ENCODE results near the gene SEMA4A. TPM values are rescaled to one million over a fixed set of nuclear protein-coding genes. Genes with fewer than 3 reads are reported as not detected.
"Not testable (repeated sequence)": the region's sequence is repeated elsewhere in the genome, so short reads cannot be mapped to it uniquely, and the experiment has no call there.

Gene SEMA4A
- total and polyA plus RNA-seq, 3 donors from 2014 or later = 4.8 to 8.0 (median 7.7) TPM

GRCh38 chr1:156176610-156177210, 23.3 kb downstream of the SEMA4A start:
- H3K27ac ChIP-seq = no peak overlapping the region
- no peaks in the 10 kb centered on the region for H3K27me3 ChIP-seq
- H3K9me3 ChIP-seq = no peaks in the 10 kb centered on the region
- no peaks in the 10 kb centered on the region for H3K4me1 ChIP-seq
- H3K36me3 ChIP-seq (ENCODE audit: low read depth, missing control alignments) = no peaks in the 10 kb centered on the region
- H3K4me3 ChIP-seq = no peak overlapping the region
- no peak for DNase-seq
- intact Hi-C loops (cut with DNase I; ENCODE audit: low total_unique reads) = no loop called here
- 93 to 95% methylated on average over 8 to 12 of the region's 12 CpGs for whole genome bisulfite sequencing, 2 donors
- TF ChIP-seq, protein P1, sequence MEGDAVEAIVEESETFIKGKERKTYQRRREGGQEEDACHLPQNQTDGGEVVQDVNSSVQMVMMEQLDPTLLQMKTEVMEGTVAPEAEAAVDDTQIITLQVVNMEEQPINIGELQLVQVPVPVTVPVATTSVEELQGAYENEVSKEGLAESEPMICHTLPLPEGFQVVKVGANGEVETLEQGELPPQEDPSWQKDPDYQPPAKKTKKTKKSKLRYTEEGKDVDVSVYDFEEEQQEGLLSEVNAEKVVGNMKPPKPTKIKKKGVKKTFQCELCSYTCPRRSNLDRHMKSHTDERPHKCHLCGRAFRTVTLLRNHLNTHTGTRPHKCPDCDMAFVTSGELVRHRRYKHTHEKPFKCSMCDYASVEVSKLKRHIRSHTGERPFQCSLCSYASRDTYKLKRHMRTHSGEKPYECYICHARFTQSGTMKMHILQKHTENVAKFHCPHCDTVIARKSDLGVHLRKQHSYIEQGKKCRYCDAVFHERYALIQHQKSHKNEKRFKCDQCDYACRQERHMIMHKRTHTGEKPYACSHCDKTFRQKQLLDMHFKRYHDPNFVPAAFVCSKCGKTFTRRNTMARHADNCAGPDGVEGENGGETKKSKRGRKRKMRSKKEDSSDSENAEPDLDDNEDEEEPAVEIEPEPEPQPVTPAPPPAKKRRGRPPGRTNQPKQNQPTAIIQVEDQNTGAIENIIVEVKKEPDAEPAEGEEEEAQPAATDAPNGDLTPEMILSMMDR (IDR thresholded peaks at IDR 0.05) = no peak
- TF ChIP-seq POLR2A (IDR thresholded peaks at IDR 0.05) = no peak

- no peak overlapping the region for H3K27ac ChIP-seq
- H3K36me3 ChIP-seq (ENCODE audit: low read depth, missing control alignments) = no peaks in the 10 kb centered on the region
- intact Hi-C loops (cut with DNase I; ENCODE audit: low total_unique reads) = no loop called here
- DNase-seq = no peak
- no peaks in the 10 kb centered on the region for H3K9me3 ChIP-seq
- no peak overlapping the region for H3K4me3 ChIP-seq
- TF ChIP-seq POLR2A (IDR thresholded peaks at IDR 0.05) = no peak
- TF ChIP-seq, protein P1 (IDR thresholded peaks at IDR 0.05) = no peak
- H3K4me1 ChIP-seq = no peaks in the 10 kb centered on the region
- no peaks in the 10 kb centered on the region for H3K27me3 ChIP-seq
- 85 to 92% methylated on average over 7 of the region's 7 CpGs for WGBS, 2 donors
Measured at GRCh38 chr1:156177919-156178654, 24.7 kb downstream of the SEMA4A start.

DNA sequence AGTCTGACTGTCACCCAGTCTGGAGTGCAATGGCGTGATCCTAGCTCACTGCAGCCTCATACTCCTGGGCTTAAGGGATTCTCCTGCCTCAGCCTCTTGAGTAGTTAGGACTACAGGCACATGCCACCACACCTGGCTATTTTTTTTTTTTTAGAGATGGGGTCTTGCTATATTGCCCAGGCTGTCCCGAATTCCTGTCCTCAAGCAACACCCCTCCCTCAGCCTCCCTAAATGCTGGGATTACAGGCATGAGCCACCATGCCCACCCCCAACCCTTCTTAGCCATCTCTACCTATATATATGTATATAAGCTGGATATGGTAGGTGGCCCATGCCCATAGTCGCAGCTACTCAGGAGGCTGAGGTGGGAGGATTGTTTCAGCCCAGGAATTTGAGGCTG, 27.1 kb downstream of the SEMA4A start:
- Histone ChIP-seq H3K27ac (no peak overlapping the region), H3K36me3 (ENCODE audit: low read depth, missing control alignments) (no peaks in the 10 kb centered on the region), H3K4me3 (no peak overlapping the region), H3K4me1 (no peaks in the 10 kb centered on the region), H3K27me3 (no peaks in the 10 kb centered on the region), H3K9me3 (no peaks in the 10 kb centered on the region)
- TF ChIP-seq, protein P1 (IDR thresholded peaks at IDR 0.05) = no peak
- no peak for TF ChIP-seq POLR2A (IDR thresholded peaks at IDR 0.05)
- DNase-seq = no peak
- intact Hi-C loops (cut with DNase I; ENCODE audit: low total_unique reads) = no loop called here
- WGBS, 2 donors = 95 to 100% methylated on average over 3 of the region's 3 CpGs

DNA sequence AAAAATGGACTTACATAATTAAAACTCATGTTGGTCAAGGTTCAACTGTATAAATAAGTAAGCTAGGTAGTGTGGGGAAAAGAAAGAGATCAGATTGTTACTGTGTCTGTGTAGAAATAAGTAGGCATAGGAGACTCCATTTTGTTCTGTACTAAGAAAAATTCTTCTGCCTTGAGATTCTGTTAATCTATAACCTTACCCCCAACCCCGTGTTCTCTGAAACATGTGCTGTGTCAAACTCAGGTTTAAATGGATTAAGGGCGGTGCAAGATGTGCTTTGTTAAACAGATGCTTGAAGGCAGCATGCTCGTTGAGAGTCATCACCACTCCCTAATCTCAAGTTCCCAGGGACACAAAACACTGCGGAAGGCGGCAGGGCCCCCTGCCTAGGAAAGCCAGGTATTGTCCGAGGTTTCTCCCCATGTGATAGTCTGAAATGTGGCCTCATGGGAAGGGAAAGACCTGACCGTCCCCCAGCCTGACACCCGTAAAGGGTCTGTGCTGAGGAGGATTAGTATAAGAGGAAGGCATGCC, 28.1 kb downstream of the SEMA4A start:
- DNase-seq; H3K9me3 ChIP-seq; H3K27me3 ChIP-seq; H3K27ac ChIP-seq; H3K36me3 ChIP-seq (ENCODE audit: low read depth, missing control alignments); H3K4me3 ChIP-seq; intact Hi-C loops (cut with DNase I; ENCODE audit: low total_unique reads); H3K4me1 ChIP-seq: not testable (repeated sequence)
- WGBS, 2 donors = 35 to 48% methylated on average over 8 of the region's 8 CpGs

DNA sequence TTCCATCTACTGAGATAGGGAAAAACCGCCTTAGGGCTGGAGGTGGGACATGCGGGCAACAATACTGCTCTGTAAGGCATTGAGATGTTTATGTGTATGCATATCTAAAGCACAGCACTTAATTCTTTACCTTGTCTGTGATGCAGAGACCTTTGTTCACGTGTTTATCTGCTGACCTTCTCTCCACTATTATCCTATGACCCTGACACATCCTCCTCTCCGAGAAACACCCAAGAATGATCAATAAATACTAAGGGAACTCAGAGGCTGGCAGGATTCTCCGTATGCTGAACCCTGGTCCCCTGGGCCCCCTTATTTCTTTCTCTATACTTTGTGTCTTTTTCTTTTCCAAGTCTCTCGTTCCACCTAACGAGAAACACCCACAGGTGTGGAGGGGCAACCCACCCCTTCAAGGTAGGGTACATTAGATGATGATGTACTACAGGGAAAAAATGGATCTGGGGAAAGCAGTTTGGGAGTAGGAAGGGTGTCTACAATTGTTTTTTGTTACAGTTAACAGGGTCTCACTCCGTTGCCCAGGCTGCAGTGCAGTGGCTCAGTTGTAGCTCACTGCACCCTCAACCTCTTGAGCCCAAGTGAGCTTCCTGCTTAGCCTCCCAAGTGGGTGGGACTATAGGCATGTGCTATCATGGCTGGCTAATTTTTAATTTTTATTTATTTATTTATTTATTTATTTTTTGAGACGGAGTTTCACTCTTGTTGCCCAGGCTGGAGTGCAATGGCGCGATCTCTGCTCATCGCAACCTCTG, 28.8 kb downstream of the SEMA4A start:
- H3K4me1 ChIP-seq; H3K4me3 ChIP-seq; DNase-seq; H3K27ac ChIP-seq; H3K9me3 ChIP-seq; H3K27me3 ChIP-seq; intact Hi-C loops (cut with DNase I; ENCODE audit: low total_unique reads); H3K36me3 ChIP-seq (ENCODE audit: low read depth, missing control alignments): not testable (repeated sequence)
- WGBS, 2 donors = 76 to 79% methylated on average over 12 of the region's 12 CpGs

DNA sequence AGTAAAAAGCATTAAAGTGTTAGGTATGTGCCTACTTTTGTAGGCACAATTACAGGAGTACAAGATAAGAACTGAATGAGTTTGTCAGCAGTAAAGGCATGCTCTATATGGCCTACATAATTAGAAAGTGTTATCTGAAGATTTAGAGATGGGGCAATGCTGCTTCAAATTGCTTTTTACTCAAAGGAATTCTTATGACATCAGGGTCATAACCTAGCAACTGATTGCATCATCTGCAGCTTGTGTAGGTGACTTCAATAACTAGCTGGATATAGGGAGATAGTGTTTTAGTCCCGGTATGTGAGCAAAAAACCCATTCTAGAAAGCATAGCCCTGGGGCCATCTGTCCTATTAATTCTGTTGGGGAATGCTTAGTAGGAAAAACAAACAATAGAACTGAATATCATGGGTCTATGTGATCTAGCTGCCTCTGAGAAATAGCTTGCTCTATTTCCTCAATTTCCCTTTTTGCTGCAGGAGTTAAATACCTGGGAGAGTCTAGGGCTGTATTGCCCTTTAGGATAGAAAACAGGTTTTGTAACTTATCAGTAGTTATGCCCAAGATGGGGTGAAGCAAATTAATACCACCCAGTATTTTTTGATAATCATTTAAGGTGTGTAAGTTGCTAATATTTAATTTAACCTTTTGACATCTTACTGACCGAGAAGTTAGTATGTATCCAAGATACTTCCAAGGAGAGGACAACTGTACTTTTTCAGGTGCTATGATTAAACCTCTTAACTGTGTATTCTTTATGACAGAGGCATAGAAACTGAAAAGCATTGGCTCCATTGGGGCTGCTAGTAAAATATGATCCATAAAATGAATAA, 33.2 kb downstream of the SEMA4A start:
- H3K4me3 ChIP-seq; H3K27me3 ChIP-seq; H3K4me1 ChIP-seq; H3K9me3 ChIP-seq; DNase-seq; intact Hi-C loops (cut with DNase I; ENCODE audit: low total_unique reads); H3K36me3 ChIP-seq (ENCODE audit: low read depth, missing control alignments); H3K27ac ChIP-seq: not testable (repeated sequence)
- WGBS, 2 donors = 84 to 87% methylated on average over 2 of the region's 2 CpGs

GRCh38 chr1:156190265-156190664, 36.9 kb downstream of the SEMA4A start:
- H3K4me1 ChIP-seq; H3K9me3 ChIP-seq; intact Hi-C loops (cut with DNase I; ENCODE audit: low total_unique reads); DNase-seq; H3K36me3 ChIP-seq (ENCODE audit: low read depth, missing control alignments); H3K4me3 ChIP-seq; H3K27ac ChIP-seq; H3K27me3 ChIP-seq: not testable (repeated sequence)
- 77 to 84% methylated on average over 4 of the region's 4 CpGs for WGBS, 2 donors
